HL-60 (cell line): ENCODE data around the gene IQCK.

Source experiments
- POLR2AphosphoS5 ChIP-seq: IDR thresholded peaks from 2 replicates; pipeline ENCODE4 v1.6.1; 2012; ENCODE audit warnings: low read depth
- TF ChIP-seq, protein P1 (sequence below): IDR thresholded peaks from one replicate; pipeline ENCODE4 v1.5.1; 2011; ENCODE audit warnings: low read length, control low read depth, inconsistent platforms; ENCODE audit not compliant: insufficient read depth

DNA sequence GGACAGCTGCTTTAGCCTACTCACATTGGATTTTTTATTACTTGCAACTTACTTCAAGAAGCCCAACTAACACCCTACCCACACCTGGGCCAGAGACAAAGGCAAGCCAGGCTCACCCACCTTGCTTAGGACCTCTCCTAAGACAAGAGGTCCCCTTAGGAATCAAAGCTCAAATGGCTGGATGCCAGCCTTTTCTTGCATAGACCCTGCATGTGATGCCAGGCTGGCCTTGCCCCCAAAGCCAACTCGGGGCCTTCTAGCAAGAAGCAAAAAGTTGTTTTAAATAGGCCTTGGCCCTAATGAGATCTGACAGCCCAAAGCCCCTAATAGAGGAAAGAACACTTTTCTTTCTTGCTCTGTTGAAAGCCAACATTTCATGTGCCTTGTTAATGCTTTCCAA lies 145.9 kb downstream of the IQCK start:
- TF ChIP-seq POLR2AphosphoS5 = no peak
- TF ChIP-seq, protein P1, sequence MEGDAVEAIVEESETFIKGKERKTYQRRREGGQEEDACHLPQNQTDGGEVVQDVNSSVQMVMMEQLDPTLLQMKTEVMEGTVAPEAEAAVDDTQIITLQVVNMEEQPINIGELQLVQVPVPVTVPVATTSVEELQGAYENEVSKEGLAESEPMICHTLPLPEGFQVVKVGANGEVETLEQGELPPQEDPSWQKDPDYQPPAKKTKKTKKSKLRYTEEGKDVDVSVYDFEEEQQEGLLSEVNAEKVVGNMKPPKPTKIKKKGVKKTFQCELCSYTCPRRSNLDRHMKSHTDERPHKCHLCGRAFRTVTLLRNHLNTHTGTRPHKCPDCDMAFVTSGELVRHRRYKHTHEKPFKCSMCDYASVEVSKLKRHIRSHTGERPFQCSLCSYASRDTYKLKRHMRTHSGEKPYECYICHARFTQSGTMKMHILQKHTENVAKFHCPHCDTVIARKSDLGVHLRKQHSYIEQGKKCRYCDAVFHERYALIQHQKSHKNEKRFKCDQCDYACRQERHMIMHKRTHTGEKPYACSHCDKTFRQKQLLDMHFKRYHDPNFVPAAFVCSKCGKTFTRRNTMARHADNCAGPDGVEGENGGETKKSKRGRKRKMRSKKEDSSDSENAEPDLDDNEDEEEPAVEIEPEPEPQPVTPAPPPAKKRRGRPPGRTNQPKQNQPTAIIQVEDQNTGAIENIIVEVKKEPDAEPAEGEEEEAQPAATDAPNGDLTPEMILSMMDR = no peak
